H1 (cell line): Measurements from ENCODE around the gene OPCML. TPM values are rescaled to one million over a fixed set of nuclear protein-coding genes. Genes with fewer than 3 reads are reported as not detected.

ENCODE experiments used
- CHD2 ChIP-seq: IDR thresholded peaks from 2 replicates; pipeline ENCODE4 v1.6.1; 2012; ENCODE audit warnings: low read length, improper control_type of control experiment
- CTCF ChIP-seq, 3 experiments: IDR thresholded peaks; 1 replicate in 2 of 3; 2 replicates in 1 of 3; pipeline versions ENCODE4 v1.5.1 to v1.6.1; 2011; ENCODE audit warnings: low read length in 3 of 3, mild to moderate bottlenecking in 3 of 3, inconsistent platforms in 2 of 3, low read depth in 1 of 3, moderate library complexity in 1 of 3; ENCODE audit not compliant: insufficient read depth in 1 of 3; ENCODE audit errors: control extremely low read depth in 1 of 3
- FOSL1 ChIP-seq: IDR thresholded peaks from 2 replicates; pipeline ENCODE4 v1.6.1; 2011; ENCODE audit warnings: mild to moderate bottlenecking, low read depth, low read length, moderate library complexity; ENCODE audit not compliant: insufficient read depth
- GABPA ChIP-seq: IDR thresholded peaks from 2 replicates; pipeline ENCODE4 v1.6.1; 2011; ENCODE audit warnings: mild to moderate bottlenecking, low read length, moderate library complexity, borderline replicate concordance; ENCODE audit not compliant: insufficient read depth
- RAD21 ChIP-seq, 2 experiments: IDR thresholded peaks in 1 of 2; conservative IDR thresholded peaks in 1 of 2; 2 replicates each; pipeline ENCODE4 v1.6.1; 2011; ENCODE audit warnings: low read depth in 2 of 2, low read length in 2 of 2, improper control_type of control experiment in 1 of 2, inconsistent platforms in 1 of 2, mild to moderate bottlenecking in 1 of 2, moderate library complexity in 1 of 2
- SIX5 ChIP-seq: IDR thresholded peaks from 2 replicates; pipeline ENCODE4 v1.6.1; 2011; ENCODE audit warnings: mild to moderate bottlenecking, low read depth, low read length
- YY1 ChIP-seq: IDR thresholded peaks from 2 replicates; pipeline ENCODE4 v1.6.1; 2011; ENCODE audit warnings: low read depth, mild to moderate bottlenecking, low read length
- polyA plus RNA-seq, 7 experiments: library from polyadenylated mRNA; depleted of rRNA in 3 of 7; stranded (reverse) in 5 of 7; unstranded in 2 of 7; fragments of >200 nt in 5 of 7; fragments of 200-250 nt in 2 of 7; gene quantifications; 1 replicate in 5 of 7; 2 replicates in 1 of 7; 4 replicates in 1 of 7; pipeline versions ENCODE4 v1.2.1 to v1.2.3, GENCODE V29; 2011 to 2013; ENCODE audit warnings: missing spikeins in 2 of 7, mixed read lengths in 2 of 7
- total RNA-seq: library from RNA; stranded (reverse); fragmentation: NEBNext Ultra II Directional; extraction: Animal tissue kit (Norgen Biotek cat#: 25700); gene quantifications from 2 replicates; pipeline ENCODE4 v1.2.1, GENCODE V29; 2021

The OPCML gene
- total and polyA plus RNA-seq, 2 of the 8 experiments (the other 6 are each of a cell fraction or from before 2014, with no cell fraction given), result 2.3 to 3.1 TPM

GRCh38 chr11:133254601-133255000 lies 277.7 kb downstream of the OPCML start (continued):
- no peak for TF ChIP-seq CTCF (IDR thresholded peaks at IDR 0.05; ENCODE audit: control extremely low read depth in 1 of 3, insufficient read depth in 1 of 3, low read depth in 1 of 3, low read length in 3 of 3)
- no peak for TF ChIP-seq SIX5
- TF ChIP-seq FOSL1, result no peak
- no peak for TF ChIP-seq GABPA
- TF ChIP-seq YY1, result no peak
- TF ChIP-seq RAD21 (IDR thresholded peaks at IDR 0.05 in 1 of 2, conservative IDR thresholded peaks at IDR 0.05 in 1 of 2; ENCODE audit: low read depth in 2 of 2, low read length in 2 of 2), result no peak
- TF ChIP-seq CHD2, result no peak
